NB4 (cell line): ENCODE results near the gene TECTB.

Source experiments
- MAX ChIP-seq: IDR thresholded peaks from 2 replicates; pipeline ENCODE4 v1.6.1; 2011; ENCODE audit warnings: low read depth, low read length
- MYC ChIP-seq: IDR thresholded peaks from 2 replicates; pipeline ENCODE4 v1.6.1; 2011; ENCODE audit warnings: low read depth, low read length
- POLR2A ChIP-seq: IDR thresholded peaks from 2 replicates; pipeline ENCODE4 v1.6.1; 2011; ENCODE audit warnings: mild to moderate bottlenecking; ENCODE audit not compliant: insufficient read length; ENCODE audit errors: extremely low read depth
- TF ChIP-seq, protein P1 (sequence below): IDR thresholded peaks from one replicate; pipeline ENCODE4 v1.5.1; 2012; ENCODE audit warnings: low read depth, low read length

DNA sequence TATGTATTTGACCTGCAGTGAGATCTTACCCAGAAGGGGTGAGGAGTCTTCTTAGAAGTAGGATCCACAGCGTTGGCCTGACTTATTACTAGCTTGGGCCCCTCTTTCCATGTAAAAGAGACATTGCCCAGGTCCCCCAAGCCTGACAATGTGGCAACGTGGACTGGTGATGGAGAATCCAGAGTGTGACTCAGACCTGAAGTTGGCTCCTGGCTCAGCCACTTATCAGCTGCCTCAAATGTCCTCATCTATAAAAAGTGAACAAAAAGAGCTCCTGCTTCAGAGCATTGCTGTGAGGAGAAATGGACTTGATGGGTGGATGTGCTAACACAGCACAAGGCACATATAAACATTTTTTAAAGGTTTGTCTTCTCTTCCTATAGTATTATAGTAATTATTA is 35.4 kb upstream of the TECTB start:
- TF ChIP-seq POLR2A (no peak), MAX (no peak), MYC (no peak)
- TF ChIP-seq, protein P1, sequence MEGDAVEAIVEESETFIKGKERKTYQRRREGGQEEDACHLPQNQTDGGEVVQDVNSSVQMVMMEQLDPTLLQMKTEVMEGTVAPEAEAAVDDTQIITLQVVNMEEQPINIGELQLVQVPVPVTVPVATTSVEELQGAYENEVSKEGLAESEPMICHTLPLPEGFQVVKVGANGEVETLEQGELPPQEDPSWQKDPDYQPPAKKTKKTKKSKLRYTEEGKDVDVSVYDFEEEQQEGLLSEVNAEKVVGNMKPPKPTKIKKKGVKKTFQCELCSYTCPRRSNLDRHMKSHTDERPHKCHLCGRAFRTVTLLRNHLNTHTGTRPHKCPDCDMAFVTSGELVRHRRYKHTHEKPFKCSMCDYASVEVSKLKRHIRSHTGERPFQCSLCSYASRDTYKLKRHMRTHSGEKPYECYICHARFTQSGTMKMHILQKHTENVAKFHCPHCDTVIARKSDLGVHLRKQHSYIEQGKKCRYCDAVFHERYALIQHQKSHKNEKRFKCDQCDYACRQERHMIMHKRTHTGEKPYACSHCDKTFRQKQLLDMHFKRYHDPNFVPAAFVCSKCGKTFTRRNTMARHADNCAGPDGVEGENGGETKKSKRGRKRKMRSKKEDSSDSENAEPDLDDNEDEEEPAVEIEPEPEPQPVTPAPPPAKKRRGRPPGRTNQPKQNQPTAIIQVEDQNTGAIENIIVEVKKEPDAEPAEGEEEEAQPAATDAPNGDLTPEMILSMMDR: no peak
